ENCODE results near the gene PDE9A. TPM values are rescaled to one million over a fixed set of nuclear protein-coding genes. Genes with fewer than 3 reads are reported as not detected.

The PDE9A gene
- total RNA-seq, 1 experiment from 2014 or later = 8.4 TPM

GRCh38 chr21:42705346-42705745 lies 51.9 kb downstream of the PDE9A start:
- TF ChIP-seq, protein P1, sequence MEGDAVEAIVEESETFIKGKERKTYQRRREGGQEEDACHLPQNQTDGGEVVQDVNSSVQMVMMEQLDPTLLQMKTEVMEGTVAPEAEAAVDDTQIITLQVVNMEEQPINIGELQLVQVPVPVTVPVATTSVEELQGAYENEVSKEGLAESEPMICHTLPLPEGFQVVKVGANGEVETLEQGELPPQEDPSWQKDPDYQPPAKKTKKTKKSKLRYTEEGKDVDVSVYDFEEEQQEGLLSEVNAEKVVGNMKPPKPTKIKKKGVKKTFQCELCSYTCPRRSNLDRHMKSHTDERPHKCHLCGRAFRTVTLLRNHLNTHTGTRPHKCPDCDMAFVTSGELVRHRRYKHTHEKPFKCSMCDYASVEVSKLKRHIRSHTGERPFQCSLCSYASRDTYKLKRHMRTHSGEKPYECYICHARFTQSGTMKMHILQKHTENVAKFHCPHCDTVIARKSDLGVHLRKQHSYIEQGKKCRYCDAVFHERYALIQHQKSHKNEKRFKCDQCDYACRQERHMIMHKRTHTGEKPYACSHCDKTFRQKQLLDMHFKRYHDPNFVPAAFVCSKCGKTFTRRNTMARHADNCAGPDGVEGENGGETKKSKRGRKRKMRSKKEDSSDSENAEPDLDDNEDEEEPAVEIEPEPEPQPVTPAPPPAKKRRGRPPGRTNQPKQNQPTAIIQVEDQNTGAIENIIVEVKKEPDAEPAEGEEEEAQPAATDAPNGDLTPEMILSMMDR (conservative IDR thresholded peaks at IDR 0.05) = no peak
- no peak for TF ChIP-seq EZH2 (IDR thresholded peaks at IDR 0.05; ENCODE audit: low read depth)
- DNase-seq = no peak
- BruUV-seq (replicated peaks) = no TSS peak
- no peaks in the 10 kb centered on the region for H3K27me3 ChIP-seq (ENCODE audit: insufficient read depth, low read depth)
- no peak overlapping the region for H3K27ac ChIP-seq
- H3K4me2 ChIP-seq = no peak overlapping the region
- H3F3A ChIP-seq (ENCODE audit: insufficient read depth, low read depth) = no peaks in the 10 kb centered on the region
- ChIA-PET POLR2A (ENCODE audit: unreplicated experiment) (no interaction called here), CTCF (no interaction called here)
- H3K79me2 ChIP-seq (ENCODE audit: low read depth) = no peaks in the 10 kb centered on the region
- H2AFZ ChIP-seq = no peak overlapping the region
- no peaks in the 10 kb centered on the region for H3K9me2 ChIP-seq (ENCODE audit: insufficient read depth)
- H3K9me3 ChIP-seq (ENCODE audit: insufficient read depth, low read depth) = no peaks in the 10 kb centered on the region
- H3K4me3 ChIP-seq = no peak overlapping the region
- H3K36me3 ChIP-seq (ENCODE audit: low read depth) = no peaks in the 10 kb centered on the region
- intact Hi-C loops (cut with micrococcal nuclease; ENCODE audit: unreplicated experiment) = no loop called here
- H4K20me1 ChIP-seq (ENCODE audit: insufficient read depth) = no peaks in the 10 kb centered on the region
- no peaks in the 10 kb centered on the region for H3K4me1 ChIP-seq (replicated peaks; ENCODE audit: insufficient read depth)

DNA sequence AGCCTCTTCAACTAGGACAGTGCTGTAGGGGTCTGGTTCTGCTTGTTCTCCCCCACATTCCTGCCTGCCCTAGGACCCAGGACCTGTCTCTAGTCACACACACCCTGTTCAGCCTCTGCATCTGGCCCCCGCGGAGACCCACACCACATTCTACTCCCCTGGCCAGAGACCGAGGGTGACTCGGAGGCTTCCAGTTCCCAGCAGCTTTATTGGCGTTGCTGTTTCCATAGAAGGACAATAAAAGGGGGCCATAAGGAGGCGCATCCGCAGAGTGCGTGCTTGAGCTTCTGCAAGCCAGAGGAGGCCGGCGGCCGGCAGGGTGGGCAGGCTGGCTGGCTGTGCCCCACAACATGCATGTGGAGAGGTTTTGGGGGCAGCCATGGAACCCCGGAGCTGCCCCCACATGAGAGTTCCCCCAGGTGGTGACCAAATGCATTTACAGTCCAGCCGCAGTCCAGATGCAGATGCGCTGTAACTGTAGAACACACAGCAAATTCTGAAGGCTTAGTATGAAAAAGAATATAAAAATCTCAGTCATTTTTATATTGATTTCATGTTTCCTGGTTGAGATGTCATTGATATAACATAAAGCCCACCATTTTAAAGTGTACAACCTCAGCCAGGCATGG lies 52.4 kb downstream of the PDE9A start:
- Histone ChIP-seq H3K36me3 (ENCODE audit: low read depth) (no peaks in the 10 kb centered on the region), H3K4me2 (no peak overlapping the region), H3K27me3 (ENCODE audit: insufficient read depth, low read depth) (no peaks in the 10 kb centered on the region), H3F3A (ENCODE audit: insufficient read depth, low read depth) (no peaks in the 10 kb centered on the region), H3K27ac (no peak overlapping the region), H3K4me1 (replicated peaks; ENCODE audit: insufficient read depth) (no peaks in the 10 kb centered on the region), H3K4me3 (no peak overlapping the region), H3K79me2 (ENCODE audit: low read depth) (no peaks in the 10 kb centered on the region), H2AFZ (no peak overlapping the region), H4K20me1 (ENCODE audit: insufficient read depth) (no peaks in the 10 kb centered on the region), H3K9me2 (ENCODE audit: insufficient read depth) (no peaks in the 10 kb centered on the region), H3K9me3 (ENCODE audit: insufficient read depth, low read depth) (no peaks in the 10 kb centered on the region)
- ChIA-PET POLR2A (ENCODE audit: unreplicated experiment) (no interaction called here), CTCF (no interaction called here)
- TF ChIP-seq, protein P1 (conservative IDR thresholded peaks at IDR 0.05) = no peak
- TF ChIP-seq EZH2 (IDR thresholded peaks at IDR 0.05; ENCODE audit: low read depth) = no peak
- no peak for DNase-seq
- no TSS peak for BruUV-seq (replicated peaks)
- intact Hi-C loops (cut with micrococcal nuclease; ENCODE audit: unreplicated experiment) = no loop called here

DNA sequence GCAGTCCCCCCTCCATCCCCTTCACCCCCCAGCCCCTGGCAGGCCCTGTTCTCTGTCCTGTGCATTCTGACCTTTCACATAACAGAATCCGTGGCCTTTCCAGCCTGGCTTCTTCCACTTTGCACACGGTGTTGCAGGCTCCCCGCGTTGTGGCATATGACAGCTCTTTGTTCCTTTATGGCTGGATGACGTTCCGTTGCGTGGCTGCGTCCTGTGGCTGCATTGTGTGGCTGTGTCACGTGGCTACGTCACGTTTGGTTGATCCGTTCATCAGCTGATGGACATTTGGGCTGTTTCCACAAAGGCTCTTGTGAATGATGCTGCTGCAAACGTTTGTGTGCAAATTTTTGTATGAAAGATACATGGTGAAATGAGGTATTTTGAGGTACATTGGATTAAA lies 53.3 kb downstream of the PDE9A start:
- H3K4me2 ChIP-seq = no peak overlapping the region
- TF ChIP-seq, protein P1 (conservative IDR thresholded peaks at IDR 0.05) = no peak
- no peak for TF ChIP-seq EZH2 (IDR thresholded peaks at IDR 0.05; ENCODE audit: low read depth)
- POLR2A ChIA-PET (ENCODE audit: unreplicated experiment) = no interaction called here
- H4K20me1 ChIP-seq (ENCODE audit: insufficient read depth) = no peaks in the 10 kb centered on the region
- no peaks in the 10 kb centered on the region for H3K27me3 ChIP-seq (ENCODE audit: insufficient read depth, low read depth)
- CTCF ChIA-PET = no interaction called here
- no peaks in the 10 kb centered on the region for H3K4me1 ChIP-seq (replicated peaks; ENCODE audit: insufficient read depth)
- intact Hi-C loops (cut with micrococcal nuclease; ENCODE audit: unreplicated experiment) = no loop called here
- H3K9me3 ChIP-seq (ENCODE audit: insufficient read depth, low read depth) = no peaks in the 10 kb centered on the region
- no peaks in the 10 kb centered on the region for H3K9me2 ChIP-seq (ENCODE audit: insufficient read depth)
- no TSS peak for BruUV-seq (replicated peaks)
- no peak for DNase-seq
- H3K4me3 ChIP-seq = no peak overlapping the region
- no peaks in the 10 kb centered on the region for H3F3A ChIP-seq (ENCODE audit: insufficient read depth, low read depth)
- H3K79me2 ChIP-seq (ENCODE audit: low read depth) = no peaks in the 10 kb centered on the region
- H2AFZ ChIP-seq = no peak overlapping the region
- H3K36me3 ChIP-seq (ENCODE audit: low read depth) = no peaks in the 10 kb centered on the region
- no peak overlapping the region for H3K27ac ChIP-seq
